NB4 (cell line): Measurements from ENCODE around the gene RERE.

Experiments used
- POLR2A ChIP-seq: IDR thresholded peaks from 2 replicates; pipeline ENCODE4 v1.6.1; 2011; ENCODE audit warnings: mild to moderate bottlenecking; ENCODE audit not compliant: insufficient read length; ENCODE audit errors: extremely low read depth
- TF ChIP-seq, protein P1 (sequence below): IDR thresholded peaks from 2 replicates; pipeline ENCODE4 v1.6.1; 2011; ENCODE audit warnings: low read depth, low read length

DNA sequence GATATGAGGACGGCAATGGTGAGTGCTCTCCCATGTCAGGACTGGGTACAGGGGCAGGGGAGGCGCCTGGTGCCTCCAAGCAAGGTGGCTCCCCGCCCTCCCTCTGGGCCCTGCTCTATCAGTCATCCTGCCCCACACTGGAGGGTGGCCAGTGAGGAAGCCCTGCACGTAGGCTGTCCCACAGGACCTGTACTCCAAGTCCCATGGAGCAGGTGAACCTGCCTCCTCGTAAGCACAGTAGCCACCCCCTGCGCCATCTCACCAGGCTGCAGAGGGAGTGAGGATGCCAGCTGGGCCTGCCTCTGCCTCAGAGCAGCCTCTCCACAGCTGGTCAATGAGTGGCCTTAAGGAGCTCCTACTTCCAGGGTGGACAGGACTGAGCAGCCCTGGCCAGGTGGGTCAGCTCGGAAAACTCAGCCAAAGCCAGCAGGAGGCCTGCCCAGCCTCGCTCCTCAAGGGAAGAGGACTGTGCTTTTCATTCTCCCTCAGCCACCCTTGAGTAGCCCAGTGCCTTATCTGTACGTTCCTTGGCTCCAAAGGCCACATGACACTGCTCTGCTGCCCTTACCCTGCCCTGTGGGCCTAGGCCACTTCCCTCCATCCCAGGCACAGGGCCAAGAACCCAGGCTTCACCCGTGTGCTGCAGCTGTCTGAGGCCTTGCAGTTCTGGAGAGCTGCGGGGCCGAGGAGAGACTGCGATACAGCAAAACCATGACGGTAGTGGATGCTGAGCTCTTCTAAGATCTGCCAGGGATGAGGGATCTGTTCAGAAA, 459.9 kb downstream of the RERE start:
- TF ChIP-seq POLR2A: no peak
- TF ChIP-seq, protein P1, sequence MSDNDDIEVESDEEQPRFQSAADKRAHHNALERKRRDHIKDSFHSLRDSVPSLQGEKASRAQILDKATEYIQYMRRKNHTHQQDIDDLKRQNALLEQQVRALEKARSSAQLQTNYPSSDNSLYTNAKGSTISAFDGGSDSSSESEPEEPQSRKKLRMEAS: no peak
